HG03280 (cell line): Measurements from ENCODE around the gene KIF26B.

Source experiments
- ATAC-seq: cut with Tn5 transposase; IDR thresholded peaks from one replicate; pipeline ENCODE4 v1.9.1; 2021; ENCODE audit warnings: mild to moderate bottlenecking, moderate library complexity; ENCODE audit not compliant: unreplicated experiment

The KIF26B gene

GRCh38 chr1:245484176-245484575 lies 329.4 kb downstream of the KIF26B start:
- no peak for ATAC-seq

DNA sequence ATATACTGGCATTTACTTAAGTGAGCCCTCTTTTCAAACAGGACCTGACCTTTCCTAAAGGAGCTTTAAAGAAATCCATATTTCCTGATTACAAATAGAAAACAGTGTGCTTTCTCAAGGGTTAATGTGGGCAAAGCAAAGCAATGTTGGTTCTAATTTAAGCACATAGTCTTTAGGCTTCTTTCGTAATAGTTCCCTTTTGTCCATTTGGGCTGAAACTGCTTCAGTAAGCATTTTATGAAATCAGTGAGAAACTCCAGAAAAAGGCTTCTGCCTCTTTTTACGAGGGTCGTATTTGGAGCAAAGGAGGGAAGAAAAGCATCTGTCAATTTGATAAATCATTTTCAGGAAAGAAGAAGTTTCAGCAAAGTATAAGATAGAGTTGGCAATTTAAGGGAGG lies 331.2 kb downstream of the KIF26B start:
- ATAC-seq = no peak

- no peak for ATAC-seq
These were observed 332.1 kb downstream of the KIF26B start for GRCh38 chr1:245486775-245487470.

DNA sequence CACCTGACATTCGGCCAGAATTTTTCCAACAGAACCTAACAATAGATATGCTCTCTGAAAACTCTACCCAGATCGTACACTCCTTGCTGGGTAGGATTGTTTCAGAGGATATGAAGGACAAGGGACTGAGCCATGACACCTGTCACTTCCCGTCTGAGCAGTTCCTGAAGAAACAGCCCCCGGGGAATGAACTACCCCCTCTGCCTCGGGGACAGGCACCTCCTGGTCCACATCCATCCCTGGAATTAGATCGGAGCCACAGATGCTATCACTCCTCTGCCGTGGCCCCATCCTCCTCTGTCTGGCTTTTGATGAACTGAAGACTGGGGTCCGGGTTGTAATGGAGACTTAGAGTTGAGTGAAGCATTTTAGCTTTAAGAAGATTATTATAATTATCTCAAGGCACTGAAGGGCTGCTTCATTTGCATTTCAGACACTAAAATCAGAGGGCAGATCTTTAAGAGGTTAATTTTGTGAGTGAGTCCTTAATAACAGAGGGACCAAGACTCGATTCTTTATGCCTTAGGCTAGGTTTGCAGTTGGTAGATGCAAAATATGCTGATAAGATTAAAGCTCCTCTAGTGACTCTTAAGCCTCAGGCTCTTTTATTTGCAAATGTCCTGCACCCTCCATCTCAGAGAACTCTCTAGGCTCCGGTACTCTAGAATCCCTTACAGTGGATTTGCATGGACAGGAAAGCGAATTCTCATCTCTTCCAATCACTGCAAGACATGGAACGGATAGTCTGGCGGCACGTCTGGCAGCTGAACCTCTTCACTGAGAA lies 333.8 kb downstream of the KIF26B start:
- no peak for ATAC-seq

- no peak for ATAC-seq
These were observed 335.1 kb downstream of the KIF26B start for GRCh38 chr1:245489838-245490237.

- ATAC-seq = no peak
These were observed 338.2 kb downstream of the KIF26B start for GRCh38 chr1:245493029-245493428.

- ATAC-seq = no peak
These were observed 340.9 kb downstream of the KIF26B start for GRCh38 chr1:245495681-245496080.

GRCh38 chr1:245500546-245500945 lies 345.8 kb downstream of the KIF26B start:
- no peak for ATAC-seq

GRCh38 chr1:245501633-245502032 lies 346.8 kb downstream of the KIF26B start:
- ATAC-seq = no peak

GRCh38 chr1:245503548-245503947 lies 348.8 kb downstream of the KIF26B start:
- ATAC-seq = no peak

GRCh38 chr1:245510144-245510543 lies 355.4 kb downstream of the KIF26B start:
- ATAC-seq = no peak

GRCh38 chr1:245512181-245512888 lies 357.6 kb downstream of the KIF26B start:
- ATAC-seq = no peak

DNA sequence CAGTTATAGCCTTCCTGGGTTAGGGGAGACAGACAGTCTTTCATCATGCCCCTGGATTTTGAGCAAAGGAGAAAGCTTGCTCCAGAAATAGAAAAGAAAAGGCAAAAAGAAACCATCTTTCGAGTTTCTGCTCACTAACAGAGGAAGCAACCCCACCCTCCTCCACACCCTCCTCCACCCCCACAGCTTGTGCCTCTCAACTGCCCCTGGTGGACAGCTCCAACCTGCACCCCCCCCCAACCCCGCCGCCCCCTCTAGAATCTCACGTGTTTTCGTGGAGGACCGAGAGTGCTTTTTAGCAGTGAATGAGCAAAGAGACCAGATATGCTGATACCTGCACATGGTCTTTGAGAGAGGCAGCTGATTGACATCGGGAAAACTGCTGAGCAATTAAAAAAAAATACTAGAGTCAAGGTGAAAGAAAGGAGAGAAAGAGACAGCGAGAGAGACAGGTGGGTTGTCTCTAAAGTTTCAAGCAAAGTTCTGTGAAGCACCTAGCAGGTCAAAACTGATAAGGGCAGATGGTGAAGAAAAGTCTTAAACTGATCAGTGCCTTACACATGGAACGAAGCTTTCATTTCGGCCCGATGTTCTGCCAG lies 358.3 kb downstream of the KIF26B start:
- ATAC-seq = no peak

- ATAC-seq = no peak
These were observed 361.5 kb downstream of the KIF26B start for GRCh38 chr1:245516284-245516759.

- no peak for ATAC-seq
These were observed 365.8 kb downstream of the KIF26B start for GRCh38 chr1:245520611-245521010.

- no peak for ATAC-seq
These were observed 371.4 kb downstream of the KIF26B start for GRCh38 chr1:245526141-245526540.

- no peak for ATAC-seq
These were observed 373.5 kb downstream of the KIF26B start for GRCh38 chr1:245528258-245528635.

DNA sequence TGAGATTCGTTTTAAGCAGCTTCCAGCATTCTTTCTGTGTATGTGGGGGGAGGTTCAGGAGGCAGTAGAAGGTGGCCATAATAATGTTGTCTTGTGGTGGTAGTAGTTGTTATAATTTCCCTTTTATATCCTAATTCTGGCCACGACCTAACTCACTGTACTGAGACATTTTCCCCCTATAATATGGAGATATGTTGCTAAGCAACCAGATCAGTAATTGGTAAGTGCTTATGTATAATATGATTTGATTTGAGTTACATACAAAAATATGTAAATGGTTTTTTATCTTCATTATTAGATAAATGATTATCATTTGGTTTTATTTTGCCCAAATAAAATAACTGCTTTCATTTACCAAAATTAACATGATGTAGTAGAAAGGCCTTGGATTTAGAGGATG lies 376.2 kb downstream of the KIF26B start:
- no peak for ATAC-seq

GRCh38 chr1:245537992-245538391 lies 383.2 kb downstream of the KIF26B start:
- no peak for ATAC-seq

DNA sequence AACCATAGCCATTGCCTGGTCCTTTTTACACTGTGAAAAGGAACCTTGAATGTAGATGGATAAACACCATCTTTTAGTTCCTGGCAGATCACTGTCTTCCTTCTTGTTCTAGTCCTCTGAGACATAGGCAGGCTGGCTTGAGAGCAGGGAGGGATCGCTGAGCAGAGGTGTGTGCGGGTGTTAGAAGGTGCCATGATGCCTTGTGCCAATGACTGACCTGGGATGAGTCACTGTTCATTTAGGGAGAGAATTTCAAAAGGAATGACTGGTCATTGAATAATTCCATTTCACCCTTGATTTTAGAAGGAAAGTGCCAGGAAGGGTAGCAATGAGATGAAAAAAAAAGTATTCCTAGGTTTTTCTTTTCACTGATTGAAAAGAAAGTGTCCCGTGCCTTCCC lies 383.9 kb downstream of the KIF26B start:
- no peak for ATAC-seq

- ATAC-seq = no peak
These were observed 386.6 kb downstream of the KIF26B start for GRCh38 chr1:245541369-245541768.
